GM21723 (cell line): Measurements from ENCODE around the gene ABCB11.
A peak's percentile ranks its signal among the peaks of the same experiment; 100 is the strongest.
"Not testable (repeated sequence)": the region's sequence is repeated elsewhere in the genome, so short reads cannot be mapped to it uniquely, and the experiment has no call there.

ENCODE experiments used
- ATAC-seq: cut with Tn5 transposase; IDR thresholded peaks from one replicate; pipeline ENCODE4 v1.9.1; 2021; ENCODE audit warnings: mild to moderate bottlenecking, moderate library complexity; ENCODE audit not compliant: unreplicated experiment

ABCB11 gene

DNA sequence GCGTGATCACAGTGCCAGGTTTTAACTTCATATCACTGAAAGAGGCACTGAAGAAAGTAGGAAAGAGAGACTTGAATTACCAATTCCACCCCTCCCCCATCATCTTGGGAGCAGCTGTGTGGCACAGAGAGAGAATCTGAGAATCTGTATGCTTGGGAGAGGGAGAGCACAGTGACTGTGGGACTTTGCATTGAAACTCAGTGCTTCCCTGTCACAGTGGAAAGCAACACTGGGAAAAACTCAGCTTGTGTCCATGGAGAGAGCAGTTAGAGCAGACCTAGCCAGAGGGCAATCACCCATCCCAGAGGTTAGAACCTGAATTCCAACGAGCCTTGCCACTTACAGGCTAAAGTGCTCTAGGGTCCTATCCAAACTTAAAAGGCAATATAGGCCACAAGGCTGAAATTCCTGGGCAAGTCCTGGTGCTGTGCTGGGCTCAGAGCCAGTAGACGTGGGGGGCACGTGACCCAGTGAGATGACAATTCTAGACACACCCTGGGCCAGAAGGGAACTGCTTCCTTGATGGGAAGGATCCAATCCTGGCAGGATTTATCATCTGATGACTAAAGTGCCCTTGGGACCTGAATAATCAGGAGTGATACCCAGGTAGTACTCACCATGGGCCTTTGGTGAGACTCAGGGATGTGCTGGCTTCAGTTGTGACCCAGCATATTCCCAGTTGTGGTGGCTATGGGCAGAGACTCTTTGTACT lies 15.5 kb upstream of the ABCB11 start:
- ATAC-seq, result no peak

DNA sequence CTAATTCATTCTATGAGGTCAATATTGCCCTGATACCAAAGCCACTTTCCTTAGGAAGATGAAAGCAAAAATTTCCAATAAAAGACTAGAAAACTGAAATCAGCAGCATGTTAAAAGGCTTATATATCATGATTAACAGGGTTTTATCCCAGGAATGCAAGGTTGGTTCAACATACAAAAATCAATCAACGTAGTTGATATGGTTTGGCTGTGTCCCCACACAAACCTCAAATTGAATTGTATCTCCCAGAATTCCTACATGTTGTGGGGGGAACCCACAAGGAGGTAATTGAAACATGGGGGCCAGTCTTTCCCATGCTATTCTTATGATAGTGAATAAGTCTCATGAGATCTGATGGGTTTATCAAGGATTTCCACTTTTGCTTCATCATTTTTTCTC lies 11.7 kb upstream of the ABCB11 start:
- no peak for ATAC-seq

DNA sequence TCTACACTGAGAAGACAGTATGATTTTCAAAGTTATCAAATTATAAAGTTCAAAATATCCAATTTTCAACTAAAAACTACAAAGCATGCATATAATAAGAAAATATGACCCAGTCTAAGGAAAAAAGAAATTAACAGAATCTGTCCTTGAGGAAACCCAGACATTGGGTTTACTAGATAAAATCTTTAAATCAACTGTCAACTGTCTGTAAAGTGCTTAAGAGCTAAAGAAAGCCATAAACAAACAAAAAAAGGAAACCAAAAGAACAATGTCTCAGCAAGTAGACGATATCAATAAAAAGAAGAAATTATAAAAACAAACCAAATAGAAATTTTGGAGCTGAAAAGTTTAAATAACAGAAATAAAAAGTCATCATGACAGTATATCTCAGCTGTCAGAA lies 10.5 kb upstream of the ABCB11 start:
- ATAC-seq, result no peak

DNA sequence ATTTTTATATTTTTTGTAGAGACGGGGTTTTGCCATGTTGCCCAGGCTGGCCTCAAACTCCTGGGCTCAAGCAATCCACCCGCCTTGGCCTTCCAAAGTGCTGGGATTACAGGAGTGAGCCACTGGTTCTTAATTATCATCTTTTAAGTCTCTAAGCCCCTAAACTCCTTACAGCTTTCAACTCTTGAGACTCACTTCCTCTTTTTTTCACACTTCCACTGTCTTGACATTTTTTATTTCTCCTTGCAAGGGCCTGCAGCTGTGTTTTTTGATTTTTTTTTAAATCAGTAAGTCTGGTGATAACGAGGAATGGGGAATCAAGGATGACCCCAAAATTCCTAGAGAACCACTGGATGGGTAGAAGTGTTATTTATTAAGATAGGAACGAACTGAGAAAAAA lies 8.6 kb upstream of the ABCB11 start:
- peak; percentile 41 for ATAC-seq

DNA sequence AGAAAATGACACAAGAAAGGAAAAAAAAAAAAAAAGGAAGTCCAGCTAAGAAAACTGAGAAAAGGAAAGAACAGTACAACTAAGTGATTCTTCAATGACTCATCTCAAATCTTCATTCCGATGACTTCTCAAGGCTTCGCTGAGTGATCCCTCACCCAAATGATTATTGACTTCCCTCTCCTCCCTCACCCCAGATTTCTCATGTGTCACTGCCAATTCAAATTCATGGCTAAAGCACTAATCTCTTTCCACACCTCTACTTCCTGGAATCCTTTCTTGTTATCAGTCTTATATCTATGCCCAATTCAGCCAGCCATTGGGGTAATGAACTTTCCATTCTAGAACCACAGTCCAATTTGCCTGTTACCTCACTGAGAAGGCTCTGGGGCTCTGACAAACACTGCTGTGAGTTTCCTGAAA lies 7.2 kb upstream of the ABCB11 start:
- peak; percentile 67 for ATAC-seq

DNA sequence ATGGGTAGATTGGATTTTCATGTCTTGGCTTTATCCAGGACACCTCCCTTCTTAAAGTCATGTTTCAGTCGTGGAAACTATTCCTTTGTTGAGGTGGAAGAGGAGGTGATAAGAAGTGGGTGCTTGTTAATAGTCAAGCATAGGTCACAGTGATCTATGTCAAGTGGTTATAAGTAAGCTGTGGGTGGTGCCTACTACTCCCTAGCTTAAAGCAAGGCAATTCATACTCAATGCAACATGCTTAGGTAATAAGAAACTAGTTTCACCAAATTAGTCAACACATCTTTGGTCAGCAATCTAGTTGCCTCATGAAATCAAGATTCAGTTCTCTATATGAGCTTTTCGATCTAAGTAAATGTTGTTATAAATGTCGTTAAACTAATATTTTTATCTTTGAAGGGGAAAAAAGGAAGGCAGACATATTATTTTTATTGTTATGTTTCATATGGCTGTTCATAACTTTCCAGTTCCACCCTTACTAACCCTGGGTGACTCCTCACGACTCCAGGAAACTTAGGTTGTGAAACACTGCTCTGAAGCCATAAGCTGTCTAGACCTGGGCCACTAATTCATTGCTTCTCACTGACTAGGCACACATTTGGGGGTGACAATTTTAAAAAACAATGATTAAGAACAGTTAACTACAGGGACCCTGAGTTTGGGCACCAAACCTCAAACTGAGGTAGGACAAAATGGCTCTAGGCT lies 5.8 kb upstream of the ABCB11 start:
- no peak for ATAC-seq

DNA sequence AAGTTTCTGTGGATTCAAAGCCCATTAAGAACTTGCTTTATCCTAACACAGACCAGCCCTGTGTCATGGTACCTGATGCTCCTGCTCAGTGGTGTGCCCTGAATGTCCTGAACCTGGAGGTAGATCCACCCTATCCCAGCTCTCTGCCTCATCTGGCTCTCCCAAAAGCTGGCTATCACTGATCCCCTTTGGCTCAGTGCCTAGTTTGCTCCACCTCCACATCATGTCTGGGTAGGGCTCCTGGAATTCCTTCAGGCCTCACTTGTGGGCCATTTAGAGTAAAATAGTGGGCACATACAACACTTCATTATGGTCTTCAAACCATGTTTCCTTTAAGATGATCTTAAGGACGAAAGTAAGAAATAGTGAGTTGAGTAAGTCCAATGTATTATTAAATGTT lies 4.8 kb upstream of the ABCB11 start:
- no peak for ATAC-seq

DNA sequence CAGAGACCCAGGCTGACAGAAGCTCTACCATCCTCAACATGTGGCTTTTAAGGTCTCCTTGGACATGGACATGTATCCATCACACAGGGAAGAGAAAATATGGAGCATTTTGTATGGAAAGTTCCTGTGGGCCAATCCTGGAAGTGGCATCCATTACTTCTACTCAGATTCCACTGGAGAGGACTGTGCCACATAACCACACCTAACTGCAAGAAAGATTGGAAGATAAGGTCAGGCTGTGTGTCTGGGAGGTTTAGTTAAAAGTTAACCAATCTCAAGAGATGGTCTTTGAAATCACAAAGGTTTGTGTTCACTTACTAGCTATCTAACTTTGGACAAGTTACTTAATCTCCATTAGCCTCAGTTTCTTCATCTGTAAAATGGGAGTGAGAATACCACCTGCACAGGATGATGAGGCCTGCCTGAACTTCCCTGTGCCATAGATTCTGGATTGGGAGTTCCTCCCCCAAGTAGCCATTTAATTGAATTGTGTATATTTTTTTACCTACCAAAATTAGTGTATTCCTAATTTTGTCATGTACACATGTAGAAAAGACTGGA lies 3.9 kb upstream of the ABCB11 start:
- no peak for ATAC-seq

DNA sequence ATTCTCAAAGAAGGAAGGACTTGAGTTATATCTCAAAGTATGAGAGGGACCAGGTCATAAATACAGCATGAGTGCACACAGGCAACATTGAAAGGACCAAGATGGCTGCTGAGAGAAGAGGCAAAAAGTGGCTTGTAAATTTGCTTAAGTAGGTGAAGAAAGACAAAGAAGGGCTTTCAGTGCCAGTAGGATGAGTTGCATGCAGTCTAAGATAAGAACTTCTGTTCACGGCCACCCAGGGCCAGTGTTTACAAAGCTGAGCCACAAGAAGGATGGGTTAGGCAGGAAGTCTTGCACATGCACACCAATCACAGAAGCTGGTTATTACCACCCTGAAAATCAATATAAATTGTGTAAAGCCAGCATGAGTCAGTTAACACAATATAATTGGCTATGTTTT lies 3.1 kb upstream of the ABCB11 start:
- ATAC-seq, result no peak

DNA sequence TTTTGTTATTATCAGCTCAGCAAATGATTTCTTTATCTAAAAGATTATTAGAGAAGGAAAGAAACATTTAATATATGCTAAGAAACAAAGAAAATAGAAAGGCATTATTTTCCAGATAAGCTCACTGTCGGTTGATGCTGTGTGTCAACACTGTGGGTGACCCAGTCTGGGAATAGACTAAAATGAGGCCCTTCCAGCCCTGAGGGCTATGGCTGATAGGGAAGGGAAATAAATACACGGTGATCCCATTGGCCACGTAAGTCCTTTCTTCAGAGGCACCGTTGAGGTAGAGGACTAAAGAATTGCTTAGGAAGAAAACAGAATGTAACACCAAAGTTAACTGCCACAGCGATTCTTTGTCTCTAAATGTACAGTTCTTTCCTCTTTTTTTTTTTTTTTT lies 1.8 kb downstream of the ABCB11 start:
- ATAC-seq, result no peak

DNA sequence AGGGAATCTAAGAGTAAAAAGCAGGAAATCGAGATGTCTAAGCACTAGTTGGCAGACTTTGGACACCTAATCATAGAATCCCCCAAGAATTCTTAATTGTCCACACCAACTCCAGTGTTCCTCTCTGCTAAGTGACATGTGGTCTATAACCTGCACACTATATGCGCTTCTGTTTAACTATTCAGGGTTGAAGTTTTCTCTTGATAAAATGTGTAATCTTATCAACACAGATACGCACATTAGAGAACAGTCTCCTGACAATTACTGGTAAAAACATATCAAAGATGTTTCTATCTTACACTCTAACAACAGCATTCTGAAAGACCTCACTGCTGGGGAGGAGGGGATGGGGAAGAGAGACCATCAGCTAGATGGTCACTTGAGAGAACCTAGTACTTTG lies 3.9 kb downstream of the ABCB11 start:
- ATAC-seq, result no peak

DNA sequence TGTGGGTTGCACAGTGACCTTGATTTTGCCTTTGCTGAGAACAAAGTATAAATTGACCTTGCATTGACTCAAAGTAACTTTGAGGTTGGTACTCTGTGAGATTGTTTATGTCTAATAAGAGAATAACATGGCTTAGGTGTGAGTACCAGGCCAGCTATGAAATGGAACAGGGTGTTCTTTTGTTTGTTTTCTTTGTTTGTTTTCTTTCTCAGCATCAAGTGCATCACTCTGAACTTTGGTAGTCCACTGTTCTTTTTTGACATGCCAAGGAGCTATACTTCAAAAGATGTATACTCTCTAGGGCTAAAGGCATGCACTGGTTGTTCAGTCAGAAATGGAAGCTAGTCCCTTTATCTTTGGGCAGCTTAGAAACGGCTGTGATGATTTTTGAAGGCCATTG lies 5.1 kb downstream of the ABCB11 start:
- no peak for ATAC-seq

DNA sequence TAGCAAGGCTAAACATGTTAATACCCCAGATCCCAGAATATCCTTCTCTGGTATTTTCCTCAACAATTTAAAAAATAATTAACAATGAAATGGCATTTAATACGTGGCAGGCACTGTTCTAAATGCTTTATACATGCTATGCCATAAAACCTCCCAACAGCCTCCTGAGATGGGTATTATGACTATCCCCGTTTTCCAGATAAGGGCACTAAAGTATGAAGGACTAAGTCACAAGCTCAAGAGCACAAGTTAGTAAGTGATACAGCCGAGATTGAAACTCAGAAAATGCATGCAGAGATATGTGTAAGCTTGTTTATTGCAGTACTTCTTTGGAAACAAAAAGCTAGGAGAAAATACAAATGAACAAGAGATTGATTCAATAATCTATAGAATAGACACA lies 8.0 kb downstream of the ABCB11 start:
- no peak for ATAC-seq

DNA sequence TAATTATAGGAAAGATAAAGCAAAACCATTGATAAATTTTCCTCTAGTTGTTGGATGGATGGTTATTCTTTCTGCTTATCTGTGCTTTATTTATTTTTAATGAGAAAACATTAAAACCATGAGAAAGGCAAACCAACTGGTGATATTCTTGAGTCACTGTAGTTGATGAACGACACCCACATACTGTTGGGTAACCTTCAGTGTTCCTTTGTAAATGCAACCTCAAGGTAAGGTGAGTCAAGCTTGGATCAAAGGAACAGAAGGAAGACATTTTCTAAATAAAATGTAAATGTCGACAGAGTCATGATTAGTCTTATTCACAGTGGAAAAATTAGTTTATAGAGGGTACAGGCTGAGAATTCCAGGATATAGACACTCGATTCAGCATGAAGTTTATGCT lies 12.7 kb downstream of the ABCB11 start:
- ATAC-seq, result no peak

DNA sequence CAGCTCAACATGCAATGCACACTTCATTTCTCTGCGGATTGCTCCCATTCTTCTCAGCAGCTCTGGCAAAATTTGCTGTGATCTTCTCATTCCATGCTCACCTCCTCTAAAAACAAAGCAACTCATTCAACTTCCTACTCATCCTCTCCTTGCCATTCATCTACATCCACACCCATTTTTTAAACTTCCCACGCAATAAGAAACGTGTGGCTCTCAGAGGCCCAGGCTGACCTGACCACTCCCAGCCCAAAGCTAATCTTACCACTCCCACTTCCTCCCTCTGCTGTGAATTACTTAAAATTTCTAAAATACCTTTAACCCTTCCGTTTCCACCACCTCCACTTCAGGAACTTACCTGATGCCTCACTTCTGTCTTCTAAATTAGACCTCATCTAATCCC lies 15.2 kb downstream of the ABCB11 start:
- ATAC-seq, result no peak

DNA sequence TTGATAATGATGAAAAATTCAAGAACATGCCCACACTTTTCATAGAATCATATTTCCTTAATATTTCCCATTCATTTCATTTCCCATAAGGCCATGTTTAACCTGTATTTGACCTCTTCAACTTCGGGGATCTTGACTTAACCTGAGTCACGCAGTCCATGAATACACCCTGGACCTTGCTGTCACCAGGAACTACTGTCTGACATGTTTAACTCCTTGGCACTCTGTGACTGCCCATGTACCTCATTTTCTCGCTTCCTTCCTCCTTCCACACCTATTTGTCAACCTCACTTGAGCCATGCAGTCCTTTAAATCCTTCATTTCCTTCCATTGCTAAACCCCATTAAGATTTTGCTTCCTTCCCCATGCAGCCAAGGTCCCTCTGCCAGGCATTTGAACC lies 16.3 kb downstream of the ABCB11 start:
- no peak for ATAC-seq

DNA sequence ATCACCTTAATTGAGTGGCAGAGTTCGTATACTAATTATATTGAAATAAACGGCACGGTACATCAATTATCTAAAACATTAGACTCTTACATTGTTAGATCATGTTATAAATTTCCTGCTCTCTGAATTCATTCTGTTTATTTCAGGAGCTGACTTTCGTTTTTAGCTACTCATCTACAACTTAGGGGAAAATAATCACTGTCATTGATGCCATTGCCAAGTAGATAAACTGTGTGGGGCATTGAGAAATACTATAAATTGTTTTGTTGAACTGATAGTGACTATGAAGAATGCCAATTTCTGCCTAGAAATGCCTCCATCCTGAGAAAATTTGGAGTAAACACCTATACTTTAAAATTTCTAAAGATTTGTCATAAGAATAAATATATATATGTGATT lies 17.5 kb downstream of the ABCB11 start:
- ATAC-seq, result no peak

DNA sequence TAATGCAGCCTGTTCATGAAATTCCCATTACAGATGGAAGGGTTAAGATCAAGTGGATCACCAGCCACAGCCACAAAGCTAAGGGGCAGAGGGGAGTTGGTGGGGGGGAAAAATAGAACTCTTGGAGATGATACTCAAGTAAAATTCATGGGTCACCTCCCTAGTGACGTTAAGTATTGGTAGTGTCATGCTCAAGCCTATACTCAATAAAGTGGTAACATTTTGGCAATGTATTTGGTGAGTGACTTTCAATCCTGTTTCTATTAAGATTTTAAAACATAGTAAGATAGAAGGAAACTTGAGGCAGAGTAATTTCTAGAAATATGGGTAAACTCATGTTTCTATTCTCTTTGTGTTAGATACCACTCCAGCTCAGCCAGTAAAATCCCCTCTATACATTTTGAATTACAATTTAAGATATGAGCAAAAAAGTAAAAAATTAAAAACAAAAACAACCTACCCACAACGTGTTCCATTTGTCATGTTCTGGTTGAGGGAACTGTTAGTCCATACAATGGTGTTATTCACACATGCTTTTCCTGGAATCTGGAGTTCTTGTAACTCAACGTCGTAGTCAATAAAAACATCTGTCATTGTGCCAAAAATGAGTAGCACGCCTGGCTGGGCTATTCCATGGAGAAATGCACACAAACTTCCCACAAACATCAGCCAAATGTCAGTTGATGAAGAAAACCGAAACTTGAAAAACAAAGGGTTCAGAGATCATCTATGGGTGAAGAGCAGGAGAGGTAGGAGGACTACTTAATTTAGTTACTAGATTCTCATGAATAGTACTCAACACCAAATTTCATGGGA lies 18.1 kb downstream of the ABCB11 start:
- no peak for ATAC-seq

DNA sequence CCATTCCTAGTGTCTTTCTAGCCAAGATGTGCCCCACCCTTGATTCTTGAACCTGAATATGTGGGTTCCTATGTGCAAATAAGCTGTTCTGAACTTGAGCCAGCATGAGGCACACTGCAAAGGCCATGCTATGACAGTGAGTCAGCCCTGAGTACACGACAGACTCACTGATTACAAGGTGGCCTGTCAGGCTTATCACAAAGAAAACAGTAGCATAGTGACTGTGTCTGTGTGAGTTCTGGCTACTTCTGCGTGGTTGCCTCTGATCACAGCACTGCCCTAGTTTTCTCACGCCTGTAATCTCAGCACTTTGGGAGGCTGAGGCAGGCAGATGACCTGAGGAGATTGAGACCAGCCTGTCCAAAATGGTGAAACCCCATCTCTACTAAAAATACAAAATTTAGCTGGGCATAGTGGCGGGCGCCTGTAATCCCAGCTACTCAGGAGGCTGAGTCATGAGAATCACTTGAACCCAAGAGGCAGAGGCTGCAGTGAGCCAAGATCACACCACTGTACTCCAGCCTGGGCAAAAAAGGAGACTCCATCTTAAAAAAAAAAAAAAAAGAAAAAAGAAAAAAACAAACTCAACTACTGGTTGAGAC lies 18.8 kb downstream of the ABCB11 start:
- not testable (repeated sequence) for ATAC-seq

DNA sequence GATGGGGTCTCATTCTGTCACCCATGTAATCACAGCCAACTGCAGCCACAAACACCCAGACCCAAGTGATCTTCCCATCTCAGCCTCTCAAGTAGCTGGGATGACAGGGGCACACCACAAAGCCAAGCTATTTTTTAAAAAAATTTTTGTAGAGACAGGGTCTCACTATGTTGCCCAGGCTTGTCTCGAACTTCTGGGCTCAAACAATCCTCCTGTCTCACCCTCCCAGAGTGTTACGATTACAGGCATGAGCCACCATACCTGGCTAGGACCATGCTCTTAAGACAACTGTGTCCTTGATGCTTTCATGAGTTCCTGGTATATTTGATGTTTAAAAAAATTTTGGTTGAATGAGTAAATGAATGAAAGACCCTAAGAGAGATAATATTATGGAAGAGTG lies 19.4 kb downstream of the ABCB11 start:
- ATAC-seq, result no peak
